Astrocyte (in vitro differentiated cells and primary cell): ENCODE results near the gene COL6A1. TPM values are rescaled to one million over a fixed set of nuclear protein-coding genes. Genes with fewer than 3 reads are reported as not detected.

Source experiments
- DNase-seq: peaks from one replicate; pipeline ENCODE4 v3.0.0-alpha.2; 2010; ENCODE audit warnings: low read depth
- FAIRE-seq: peaks from 2 replicates; lab custom pipeline; 2011; peaks lifted over from hg19 to GRCh38; lab: Jason Lieb, UNC
- H2AFZ ChIP-seq: 2 replicates; pipeline ENCODE4 v1.6.0; 2012; ENCODE audit warnings: low read depth, low read length, inconsistent platforms
- H3K27ac ChIP-seq: 2 replicates; pipeline ENCODE4 v1.5.1; 2011; ENCODE audit warnings: low read depth, low read length, inconsistent platforms
- H3K27me3 ChIP-seq: 2 replicates; pipeline ENCODE4 v1.6.0; 2011; ENCODE audit warnings: low read length, inconsistent platforms; ENCODE audit not compliant: insufficient read depth
- H3K36me3 ChIP-seq: 2 replicates; pipeline ENCODE4 v1.5.1; 2011; ENCODE audit warnings: low read length, inconsistent platforms; ENCODE audit not compliant: insufficient read depth
- H3K4me1 ChIP-seq: 2 replicates; pipeline ENCODE4 v1.5.1; 2011; ENCODE audit warnings: low read length, inconsistent platforms; ENCODE audit not compliant: insufficient read depth
- H3K4me2 ChIP-seq: 2 replicates; pipeline ENCODE4 v1.6.0; 2012; ENCODE audit warnings: low read length, inconsistent platforms
- H3K4me3 ChIP-seq: 2 replicates; pipeline ENCODE4 v1.5.1; 2011; ENCODE audit warnings: low read depth, mild to moderate bottlenecking, low read length, inconsistent platforms; ENCODE audit not compliant: insufficient read depth
- H3K79me2 ChIP-seq: 2 replicates; pipeline ENCODE4 v1.6.0; 2012; ENCODE audit warnings: mild to moderate bottlenecking, low read length, inconsistent platforms; ENCODE audit not compliant: insufficient read depth
- H3K9ac ChIP-seq: 2 replicates; pipeline ENCODE4 v1.6.0; 2012; ENCODE audit warnings: mild to moderate bottlenecking, low read length, inconsistent platforms
- H3K9me3 ChIP-seq: 2 replicates; pipeline ENCODE4 v1.5.1; 2012; ENCODE audit warnings: low read depth, mild to moderate bottlenecking, low read length, inconsistent platforms; ENCODE audit not compliant: insufficient read depth
- H4K20me1 ChIP-seq: 2 replicates; pipeline ENCODE4 v1.6.0; 2012; ENCODE audit warnings: low read length, inconsistent platforms; ENCODE audit not compliant: insufficient read depth
- H3K27ac Mint-ChIP-seq: one replicate; pipeline ENCODE4 v1.8.0; 2021; ENCODE audit warnings: mild to moderate bottlenecking, mixed read lengths; ENCODE audit not compliant: unreplicated experiment
- H3K27me3 Mint-ChIP-seq: one replicate; pipeline ENCODE4 v1.8.0; 2021; ENCODE audit warnings: low read depth, mixed read lengths; ENCODE audit not compliant: unreplicated experiment
- H3K36me3 Mint-ChIP-seq: one replicate; pipeline ENCODE4 v1.8.0; 2021; ENCODE audit warnings: low read depth, mixed read lengths; ENCODE audit not compliant: unreplicated experiment
- H3K4me1 Mint-ChIP-seq: one replicate; pipeline ENCODE4 v1.8.0; 2021; ENCODE audit warnings: low read depth, mixed read lengths; ENCODE audit not compliant: unreplicated experiment
- H3K4me3 Mint-ChIP-seq: one replicate; pipeline ENCODE4 v1.8.0; 2021; ENCODE audit warnings: mild to moderate bottlenecking, moderate library complexity, mixed read lengths; ENCODE audit not compliant: unreplicated experiment
- H3K9me3 Mint-ChIP-seq: one replicate; pipeline ENCODE4 v1.8.0; 2021; ENCODE audit warnings: mild to moderate bottlenecking, mixed read lengths; ENCODE audit not compliant: unreplicated experiment
- CTCF ChIP-seq: IDR thresholded peaks from 2 replicates; pipeline ENCODE4 v1.5.1; 2011; ENCODE audit warnings: low read depth, mild to moderate bottlenecking, inconsistent platforms, low read length, moderate library complexity; ENCODE audit not compliant: insufficient read depth
- EZH2 ChIP-seq: IDR thresholded peaks from 2 replicates; pipeline ENCODE4 v1.6.1; 2012; ENCODE audit warnings: mild to moderate bottlenecking, low read length, inconsistent platforms; ENCODE audit not compliant: insufficient read depth
- total RNA-seq: library from RNA; stranded (reverse); gene quantifications from 2 replicates; pipeline ENCODE4 v1.2.1, GENCODE V29; 2021

Gene COL6A1
- total RNA-seq, 1 donor from 2014 or later = 131 TPM

- Mint-ChIP-seq H3K4me1 (peaks cover 12% of the 10 kb centered on the region), H3K9me3 (no peaks in the 10 kb centered on the region), H3K36me3 (no peaks in the 10 kb centered on the region), H3K4me3 (no peak overlapping the region), H3K27me3 (no peaks in the 10 kb centered on the region), H3K27ac (no peak overlapping the region)
- Histone ChIP-seq H3K27me3 (no peaks in the 10 kb centered on the region), H3K79me2 (no peaks in the 10 kb centered on the region), H3K27ac (peak overlapping the region; percentile 76), H4K20me1 (no peaks in the 10 kb centered on the region), H3K4me1 (peaks cover 44% of the 10 kb centered on the region), H3K9ac (peak overlapping the region; percentile 76), H3K36me3 (no peaks in the 10 kb centered on the region), H3K4me2 (peak overlapping the region; percentile 86), H3K4me3 (peak overlapping the region; percentile 37), H2AFZ (peak overlapping the region; percentile 65), H3K9me3 (no peaks in the 10 kb centered on the region)
- DNase-seq (peak; percentile 77), FAIRE-seq (no peak)
- TF ChIP-seq CTCF (no peak), EZH2 (no peak)
Observed at GRCh38 chr21:45972716-45973474, 8.7 kb upstream of the COL6A1 start.

GRCh38 chr21:45973475-45974072, 8.0 kb upstream of the COL6A1 start:
- peak overlapping the region; percentile 80 for H3K27ac Mint-ChIP-seq
- Histone ChIP-seq H3K4me1 (peaks cover 49% of the 10 kb centered on the region), H3K27me3 (no peaks in the 10 kb centered on the region), H4K20me1 (no peaks in the 10 kb centered on the region), H2AFZ (peak overlapping the region; percentile 65), H3K9me3 (no peaks in the 10 kb centered on the region), H3K9ac (peak overlapping the region; percentile 76), H3K4me2 (peak overlapping the region; percentile 86), H3K79me2 (no peaks in the 10 kb centered on the region), H3K36me3 (no peaks in the 10 kb centered on the region), H3K4me3 (peak overlapping the region; percentile 37), H3K27ac (peak overlapping the region; percentile 76)
- TF ChIP-seq EZH2 = no peak
- TF ChIP-seq CTCF = peak; percentile 59
- FAIRE-seq (no peak), DNase-seq (peak; percentile 69)
- H3K9me3 Mint-ChIP-seq = no peaks in the 10 kb centered on the region
- peak overlapping the region; percentile 78 for H3K4me3 Mint-ChIP-seq
- peaks cover 12% of the 10 kb centered on the region for H3K4me1 Mint-ChIP-seq
- no peaks in the 10 kb centered on the region for H3K27me3 Mint-ChIP-seq
- no peaks in the 10 kb centered on the region for H3K36me3 Mint-ChIP-seq
